ENCODE data around the gene SHROOM2. TPM values are rescaled to one million over a fixed set of nuclear protein-coding genes. Genes with fewer than 3 reads are reported as not detected.

SHROOM2 gene
- total and polyA plus RNA-seq, 2 of the 4 experiments (the other 2 are of a cell fraction) = 8.1 to 14.2 TPM

DNA sequence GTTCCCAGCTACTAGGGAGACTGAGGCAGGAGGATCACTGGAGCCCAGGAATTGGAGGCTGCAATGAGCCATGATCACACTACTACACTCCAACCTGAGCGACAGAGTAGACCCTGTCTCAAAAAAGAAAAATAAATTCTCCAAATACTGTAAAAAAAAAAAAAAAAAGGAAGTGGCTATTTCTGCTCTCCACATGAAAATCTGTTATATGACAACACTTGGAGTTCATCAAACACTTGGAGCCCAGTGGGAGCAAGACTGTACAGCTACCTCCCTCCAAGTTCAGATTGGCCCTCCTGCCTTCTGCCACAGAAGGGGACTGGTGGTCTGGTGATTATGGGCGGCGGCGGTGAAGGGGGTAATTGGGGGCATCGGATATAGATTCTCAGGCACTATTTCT, 172.0 kb downstream of the SHROOM2 start:
- intact Hi-C loops (cut with micrococcal nuclease) = no loop called here
- dilution Hi-C loops (cut with HindIII; ENCODE audit: low sequenced_read_pairs, unreplicated experiment) = no loop called here

More for the DNA sequence above, 172.0 kb downstream of the SHROOM2 start:
- H3K4ac ChIP-seq (ENCODE audit: low read depth, low read length) = peak overlapping the region; percentile 59
- DNase-seq (no peak), ATAC-seq (ENCODE audit: low read depth) (no peak)
- H3K4me2 ChIP-seq (ENCODE audit: low read depth, low read length) = no peak overlapping the region
- H3K23ac ChIP-seq (ENCODE audit: low read depth, low read length) = no peak overlapping the region
- H4K20me1 ChIP-seq (ENCODE audit: insufficient read depth, low read length) = no peaks in the 10 kb centered on the region
- no peak overlapping the region; the same call in 1 of the 2 replicates for H3K18ac ChIP-seq (ENCODE audit: low read depth, low read length)
- no TSS peak for BruUV-seq (replicated peaks)
- no peaks in the 10 kb centered on the region for H3K27me3 ChIP-seq (ENCODE audit: control insufficient read depth, insufficient read depth, low read length)
- H2BK120ac ChIP-seq (ENCODE audit: low read depth, low read length) = peak overlapping the region; percentile 32; the same call in 1 of the 2 replicates
- peak overlapping the region; percentile 49; the same call in 1 of the 3 replicates for H2BK15ac ChIP-seq (ENCODE audit: low read depth, low read length)
- H4K91ac ChIP-seq (ENCODE audit: insufficient read depth, low read depth, low read length) = no peak overlapping the region
- no peak overlapping the region for H3K14ac ChIP-seq (replicated peaks; ENCODE audit: low read depth, low read length)
- no peak overlapping the region for H3K27ac ChIP-seq (ENCODE audit: insufficient read depth, low read length)
- H4K8ac ChIP-seq (ENCODE audit: low read depth in 2 of 2, low read length in 2 of 2) = no peak overlapping the region; a peak in 1 of 4 replicates
- H2AK5ac ChIP-seq (ENCODE audit: low read depth, low read length) = peak overlapping the region; percentile 62; the same call in 1 of the 2 replicates
- no peaks in the 10 kb centered on the region for H3K36me3 ChIP-seq (ENCODE audit: control insufficient read depth, insufficient read depth, low read length)
- WGBS, 2 experiments (ENCODE audit: extremely low coverage in 2 of 2, insufficient read length in 1 of 2) = no CpG with 5 or more reads among the region's 5 CpGs
- H2BK20ac ChIP-seq (ENCODE audit: low read depth, low read length) = peak overlapping the region; percentile 52; the same call in 1 of the 2 replicates
- peaks cover 8% of the 10 kb centered on the region for H3K4me1 ChIP-seq (ENCODE audit: control insufficient read depth, insufficient read depth, low read length)
- no peak overlapping the region for H3K9ac ChIP-seq (ENCODE audit: low read depth, low read length)
- ChIA-PET CTCF (no interaction called here), POLR2A (ENCODE audit: unreplicated experiment) (no interaction called here)
- no peak overlapping the region for H2AFZ ChIP-seq (replicated peaks; ENCODE audit: low read length, poor library complexity)
- no peak overlapping the region for H4K5ac ChIP-seq (ENCODE audit: low read depth, low read length)
- no peak overlapping the region for H3K4me3 ChIP-seq (ENCODE audit: insufficient read depth, low read depth, low read length)
- no peaks in the 10 kb centered on the region for H3K79me1 ChIP-seq (ENCODE audit: low read depth in 1 of 2, low read length in 2 of 2)
- no peaks in the 10 kb centered on the region for H3K9me3 ChIP-seq (ENCODE audit: control insufficient read depth, insufficient read depth, low read length)
- TF ChIP-seq, protein P1, sequence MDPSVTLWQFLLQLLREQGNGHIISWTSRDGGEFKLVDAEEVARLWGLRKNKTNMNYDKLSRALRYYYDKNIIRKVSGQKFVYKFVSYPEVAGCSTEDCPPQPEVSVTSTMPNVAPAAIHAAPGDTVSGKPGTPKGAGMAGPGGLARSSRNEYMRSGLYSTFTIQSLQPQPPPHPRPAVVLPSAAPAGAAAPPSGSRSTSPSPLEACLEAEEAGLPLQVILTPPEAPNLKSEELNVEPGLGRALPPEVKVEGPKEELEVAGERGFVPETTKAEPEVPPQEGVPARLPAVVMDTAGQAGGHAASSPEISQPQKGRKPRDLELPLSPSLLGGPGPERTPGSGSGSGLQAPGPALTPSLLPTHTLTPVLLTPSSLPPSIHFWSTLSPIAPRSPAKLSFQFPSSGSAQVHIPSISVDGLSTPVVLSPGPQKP (IDR thresholded peaks at IDR 0.05; ENCODE audit: borderline replicate concordance, low read depth, low read length) = no peak
- TF ChIP-seq MAZ (IDR thresholded peaks at IDR 0.05; ENCODE audit: borderline replicate concordance, low read depth, low read length) (no peak), RFX5 (IDR thresholded peaks at IDR 0.05; ENCODE audit: low read depth, low read length) (no peak), SMC3 (IDR thresholded peaks at IDR 0.05; ENCODE audit: low read depth, low read length) (no peak), MXI1 (IDR thresholded peaks at IDR 0.05; ENCODE audit: borderline replicate concordance, low read depth, low read length) (no peak), RAD21 (IDR thresholded peaks at IDR 0.05; ENCODE audit: low read length) (no peak), RCOR1 (IDR thresholded peaks at IDR 0.05; ENCODE audit: insufficient replicate concordance, low read length) (no peak), MAFK (IDR thresholded peaks at IDR 0.05; ENCODE audit: low read depth, low read length) (no peak)
- in situ Hi-C loops (cut with MboI; ENCODE audit: low sequenced_read_pairs) = no loop called here
- H2BK5ac ChIP-seq (ENCODE audit: low read depth, low read length, poor library complexity, severe bottlenecking) = no peak overlapping the region
- H2AK9ac ChIP-seq (replicated peaks; ENCODE audit: low read depth, low read length, poor library complexity) = no peak overlapping the region
- H3K56ac ChIP-seq (ENCODE audit: extremely low read depth, insufficient read depth, low read length) = no peak overlapping the region
- H3K9me1 ChIP-seq (ENCODE audit: insufficient read depth, low read length) = no peaks in the 10 kb centered on the region
